ENCODE data around the gene KRT20. TPM values are rescaled to one million over a fixed set of nuclear protein-coding genes. Genes with fewer than 3 reads are reported as not detected.

KRT20 gene
- total and polyA plus RNA-seq, 2 of the 4 experiments (the other 2 are of a cell fraction), result not detected

- no peak overlapping the region for H3K4me3 ChIP-seq (ENCODE audit: insufficient read depth, low read depth, low read length)
- H4K5ac ChIP-seq (ENCODE audit: low read depth, low read length), result no peak overlapping the region
- dilution Hi-C loops (cut with HindIII; ENCODE audit: low sequenced_read_pairs, unreplicated experiment) (no loop called here), intact Hi-C loops (cut with micrococcal nuclease) (no loop called here), in situ Hi-C loops (cut with MboI; ENCODE audit: low sequenced_read_pairs) (no loop called here)
- H3K4me1 ChIP-seq (ENCODE audit: control insufficient read depth, insufficient read depth, low read length), result no peaks in the 10 kb centered on the region
- no peaks in the 10 kb centered on the region for H4K20me1 ChIP-seq (ENCODE audit: insufficient read depth, low read length)
- no peak for DNase-seq
- no peak overlapping the region for H2BK5ac ChIP-seq (ENCODE audit: low read depth, low read length, poor library complexity, severe bottlenecking)
- no peak overlapping the region for H3K18ac ChIP-seq (ENCODE audit: low read depth, low read length)
- no peak overlapping the region for H4K91ac ChIP-seq (ENCODE audit: insufficient read depth, low read depth, low read length)
- no peak overlapping the region for H2BK120ac ChIP-seq (ENCODE audit: low read depth, low read length)
- no peak overlapping the region for H3K4me2 ChIP-seq (ENCODE audit: low read depth, low read length)
- no peak overlapping the region for H2BK15ac ChIP-seq (ENCODE audit: low read depth, low read length)
- H4K8ac ChIP-seq (ENCODE audit: low read depth in 2 of 2, low read length in 2 of 2), result no peak overlapping the region
- no peak overlapping the region for H2BK20ac ChIP-seq (ENCODE audit: low read depth, low read length)
- ChIA-PET CTCF (no interaction called here), POLR2A (ENCODE audit: unreplicated experiment) (no interaction called here)
- no peak overlapping the region for H3K4ac ChIP-seq (ENCODE audit: low read depth, low read length)
- H3K56ac ChIP-seq (ENCODE audit: extremely low read depth, insufficient read depth, low read length), result no peak overlapping the region
- H3K9me3 ChIP-seq (ENCODE audit: control insufficient read depth, insufficient read depth, low read length), result no peaks in the 10 kb centered on the region
- peaks cover 25% of the 10 kb centered on the region for H3K27me3 ChIP-seq (ENCODE audit: control insufficient read depth, insufficient read depth, low read length)
- no peak overlapping the region for H2AK9ac ChIP-seq (replicated peaks; ENCODE audit: low read depth, low read length, poor library complexity)
- no peak overlapping the region for H2AFZ ChIP-seq (replicated peaks; ENCODE audit: low read length, poor library complexity)
- BruUV-seq (replicated peaks), result no TSS peak
- ATAC-seq (ENCODE audit: low read depth), result no peak
- TF ChIP-seq CEBPB (IDR thresholded peaks at IDR 0.05; ENCODE audit: low read depth, low read length) (no peak), NFE2L2 (IDR thresholded peaks at IDR 0.05; ENCODE audit: low read depth, low read length) (no peak), MXI1 (IDR thresholded peaks at IDR 0.05; ENCODE audit: borderline replicate concordance, low read depth, low read length) (no peak), POLR2A (IDR thresholded peaks at IDR 0.05; ENCODE audit: low read depth, low read length) (no peak), RAD21 (IDR thresholded peaks at IDR 0.05; ENCODE audit: low read length) (no peak), FOS (IDR thresholded peaks at IDR 0.05; ENCODE audit: low read depth, low read length) (no peak), RCOR1 (IDR thresholded peaks at IDR 0.05; ENCODE audit: insufficient replicate concordance, low read length) (no peak), CTCF (conservative IDR thresholded peaks at IDR 0.05; ENCODE audit: low read depth, low read length) (no peak), MAZ (IDR thresholded peaks at IDR 0.05; ENCODE audit: borderline replicate concordance, low read depth, low read length) (no peak), RFX5 (IDR thresholded peaks at IDR 0.05; ENCODE audit: low read depth, low read length) (no peak), USF2 (IDR thresholded peaks at IDR 0.05; ENCODE audit: low read depth, low read length) (no peak), MAFK (IDR thresholded peaks at IDR 0.05; ENCODE audit: low read depth, low read length) (no peak)
- H3K23ac ChIP-seq (ENCODE audit: low read depth, low read length), result no peak overlapping the region
- H3K9me1 ChIP-seq (ENCODE audit: insufficient read depth, low read length), result no peaks in the 10 kb centered on the region
- H3K79me1 ChIP-seq (ENCODE audit: low read depth in 1 of 2, low read length in 2 of 2), result no peaks in the 10 kb centered on the region
- no peak overlapping the region for H3K27ac ChIP-seq (ENCODE audit: insufficient read depth, low read length)
- H2AK5ac ChIP-seq (ENCODE audit: low read depth, low read length), result no peak overlapping the region
- H3K36me3 ChIP-seq (ENCODE audit: control insufficient read depth, insufficient read depth, low read length), result no peaks in the 10 kb centered on the region
- WGBS, 2 experiments (ENCODE audit: extremely low coverage in 2 of 2, insufficient read length in 1 of 2), result no CpG with 5 or more reads among the region's 2 CpGs
- H3K9ac ChIP-seq (ENCODE audit: low read depth, low read length), result no peak overlapping the region
- no peak overlapping the region for H3K14ac ChIP-seq (replicated peaks; ENCODE audit: low read depth, low read length)
Measured at GRCh38 chr17:40888196-40888720, 3.2 kb upstream of the KRT20 start.
